K562 (cell line): ENCODE results near the gene HINT3. TPM values are rescaled to one million over a fixed set of nuclear protein-coding genes. Genes with fewer than 3 reads are reported as not detected.

Experiments used
- CBFA2T3 ChIP-seq: fragments of 450-650 bp; IDR thresholded peaks from 2 replicates; pipeline ENCODE4 v1.6.1; 2017
- CC2D1A ChIP-seq: fragments of 450-650 bp; IDR thresholded peaks from 2 replicates; pipeline ENCODE4 v1.6.1; 2017; ENCODE audit warnings: mild to moderate bottlenecking
- DPF2 ChIP-seq: fragments of 450-650 bp; IDR thresholded peaks from 2 replicates; pipeline ENCODE4 v1.6.1; 2016
- MECOM ChIP-seq: fragments of 250-450 bp; sonication (Bioruptor Pico); IDR thresholded peaks from 2 replicates; pipeline ENCODE4 v1.8.0; 2022; ENCODE audit warnings: inconsistent platforms
- NFIC ChIP-seq: fragments of 450-650 bp; IDR thresholded peaks from 2 replicates; pipeline ENCODE4 v1.6.1; 2017; ENCODE audit warnings: mild to moderate bottlenecking, inconsistent platforms
- RCOR1 ChIP-seq, 2 experiments: IDR thresholded peaks; 2 replicates each; pipeline ENCODE4 v1.6.1; 2012; ENCODE audit warnings: low read depth in 2 of 2, low read length in 2 of 2, borderline replicate concordance in 1 of 2, improper control_type of control experiment in 1 of 2
- SMAD4 ChIP-seq: fragments of 250-450 bp; sonication (Bioruptor Pico); conservative IDR thresholded peaks from 2 replicates; pipeline ENCODE4 v1.8.0; 2021; ENCODE audit warnings: inconsistent platforms, mild to moderate bottlenecking, moderate library complexity
- ZNF121 ChIP-seq: sonication (generic); formaldehyde crosslinking; conservative IDR thresholded peaks from 2 replicates; pipeline ENCODE4 v1.8.0; 2022; ENCODE audit warnings: missing genetic modification reagents
- polyA plus RNA-seq, 8 experiments: library from polyadenylated mRNA; depleted of rRNA in 4 of 8; stranded (reverse) in 5 of 8; unstranded in 3 of 8; fragments of >200 nt; fragmentation: Nextera tagmentation in 2 of 8; fragmentation: Illumina TruSeq in 1 of 8; extraction: Ambion mirVana in 2 of 8; extraction: Trizol in 1 of 8; gene quantifications; 2 replicates each; pipeline versions ENCODE4 v1.2.1 to v1.2.3, GENCODE V29; 2011 to 2014; ENCODE audit warnings: inconsistent platforms in 1 of 8, missing spikeins in 1 of 8
- total RNA-seq, 7 experiments: library from RNA; depleted of rRNA in 6 of 7; stranded (reverse); fragments of >200 nt in 6 of 7; fragmentation: Illumina TruSeq in 2 of 7; extraction: Trizol in 2 of 7; gene quantifications; 2 replicates each; pipeline versions ENCODE4 v1.2.1 to v1.2.3, GENCODE V29; 2011 to 2021; ENCODE audit warnings: low replicate concordance in 1 of 7
- TF ChIP-seq, protein P1 (sequence below): fragments of 450-650 bp; IDR thresholded peaks from 2 replicates; pipeline ENCODE4 v1.6.1; 2016; ENCODE audit warnings: mild to moderate bottlenecking, moderate library complexity
- TF ChIP-seq, protein P2 (sequence below): fragments of 250-450 bp; sonication (Bioruptor Pico); IDR thresholded peaks from 2 replicates; pipeline ENCODE4 v1.5.0; 2020; ENCODE audit warnings: mild to moderate bottlenecking, borderline replicate concordance
- TF ChIP-seq, protein P3 (sequence below): fragments of 450-650 bp; IDR thresholded peaks from 2 replicates; pipeline ENCODE4 v1.6.1; 2017; ENCODE audit warnings: antibody characterized with exemption

HINT3 gene
- total and polyA plus RNA-seq, 9 of the 15 experiments (the other 6 are each of a cell fraction or from before 2014, with no cell fraction given), result 1.4 to 16.6 (median 10.8) TPM

DNA sequence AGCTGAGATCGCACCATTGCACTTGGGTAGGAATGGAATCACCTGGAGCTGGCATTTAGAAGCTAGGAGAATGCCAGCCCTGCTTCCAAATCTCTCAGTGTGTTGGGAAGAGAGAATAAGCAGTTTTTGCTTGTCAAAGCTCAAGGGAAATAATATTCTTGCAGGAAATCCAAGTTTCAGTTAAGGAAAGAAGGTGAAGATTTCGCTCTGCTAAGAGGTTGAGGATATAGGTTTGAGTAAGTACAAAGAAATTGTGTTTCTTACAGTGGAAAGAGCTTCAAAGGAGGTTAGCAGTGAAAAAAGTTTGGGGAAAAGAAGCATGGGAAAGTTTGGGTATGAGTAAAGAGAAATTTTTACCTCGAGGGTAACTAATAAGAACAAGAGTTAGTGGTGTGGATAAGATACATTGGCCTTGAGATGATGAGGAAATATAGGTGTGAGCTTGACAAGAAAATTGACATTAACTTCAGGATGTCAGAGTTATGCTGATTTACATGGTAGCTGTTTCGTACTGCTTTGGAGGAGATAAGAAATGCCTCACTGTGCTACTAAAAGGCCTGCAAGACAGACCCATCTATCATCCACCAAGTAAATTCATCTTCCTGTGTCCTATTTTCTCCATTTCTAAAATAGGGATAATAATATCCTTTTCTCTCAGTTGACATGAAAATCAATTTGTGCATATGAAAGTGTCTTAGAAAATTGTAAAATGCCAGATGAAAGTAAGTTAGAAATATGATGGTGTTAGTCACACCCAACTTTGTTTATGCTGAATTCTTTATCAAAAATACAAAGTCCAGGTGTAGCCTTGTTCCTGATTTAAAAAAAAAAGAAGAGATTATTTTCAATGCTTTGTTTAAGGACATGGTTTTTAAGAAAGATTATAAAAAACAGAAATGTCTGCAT lies 12.8 kb upstream of the HINT3 start (continued):
- TF ChIP-seq, protein P1, sequence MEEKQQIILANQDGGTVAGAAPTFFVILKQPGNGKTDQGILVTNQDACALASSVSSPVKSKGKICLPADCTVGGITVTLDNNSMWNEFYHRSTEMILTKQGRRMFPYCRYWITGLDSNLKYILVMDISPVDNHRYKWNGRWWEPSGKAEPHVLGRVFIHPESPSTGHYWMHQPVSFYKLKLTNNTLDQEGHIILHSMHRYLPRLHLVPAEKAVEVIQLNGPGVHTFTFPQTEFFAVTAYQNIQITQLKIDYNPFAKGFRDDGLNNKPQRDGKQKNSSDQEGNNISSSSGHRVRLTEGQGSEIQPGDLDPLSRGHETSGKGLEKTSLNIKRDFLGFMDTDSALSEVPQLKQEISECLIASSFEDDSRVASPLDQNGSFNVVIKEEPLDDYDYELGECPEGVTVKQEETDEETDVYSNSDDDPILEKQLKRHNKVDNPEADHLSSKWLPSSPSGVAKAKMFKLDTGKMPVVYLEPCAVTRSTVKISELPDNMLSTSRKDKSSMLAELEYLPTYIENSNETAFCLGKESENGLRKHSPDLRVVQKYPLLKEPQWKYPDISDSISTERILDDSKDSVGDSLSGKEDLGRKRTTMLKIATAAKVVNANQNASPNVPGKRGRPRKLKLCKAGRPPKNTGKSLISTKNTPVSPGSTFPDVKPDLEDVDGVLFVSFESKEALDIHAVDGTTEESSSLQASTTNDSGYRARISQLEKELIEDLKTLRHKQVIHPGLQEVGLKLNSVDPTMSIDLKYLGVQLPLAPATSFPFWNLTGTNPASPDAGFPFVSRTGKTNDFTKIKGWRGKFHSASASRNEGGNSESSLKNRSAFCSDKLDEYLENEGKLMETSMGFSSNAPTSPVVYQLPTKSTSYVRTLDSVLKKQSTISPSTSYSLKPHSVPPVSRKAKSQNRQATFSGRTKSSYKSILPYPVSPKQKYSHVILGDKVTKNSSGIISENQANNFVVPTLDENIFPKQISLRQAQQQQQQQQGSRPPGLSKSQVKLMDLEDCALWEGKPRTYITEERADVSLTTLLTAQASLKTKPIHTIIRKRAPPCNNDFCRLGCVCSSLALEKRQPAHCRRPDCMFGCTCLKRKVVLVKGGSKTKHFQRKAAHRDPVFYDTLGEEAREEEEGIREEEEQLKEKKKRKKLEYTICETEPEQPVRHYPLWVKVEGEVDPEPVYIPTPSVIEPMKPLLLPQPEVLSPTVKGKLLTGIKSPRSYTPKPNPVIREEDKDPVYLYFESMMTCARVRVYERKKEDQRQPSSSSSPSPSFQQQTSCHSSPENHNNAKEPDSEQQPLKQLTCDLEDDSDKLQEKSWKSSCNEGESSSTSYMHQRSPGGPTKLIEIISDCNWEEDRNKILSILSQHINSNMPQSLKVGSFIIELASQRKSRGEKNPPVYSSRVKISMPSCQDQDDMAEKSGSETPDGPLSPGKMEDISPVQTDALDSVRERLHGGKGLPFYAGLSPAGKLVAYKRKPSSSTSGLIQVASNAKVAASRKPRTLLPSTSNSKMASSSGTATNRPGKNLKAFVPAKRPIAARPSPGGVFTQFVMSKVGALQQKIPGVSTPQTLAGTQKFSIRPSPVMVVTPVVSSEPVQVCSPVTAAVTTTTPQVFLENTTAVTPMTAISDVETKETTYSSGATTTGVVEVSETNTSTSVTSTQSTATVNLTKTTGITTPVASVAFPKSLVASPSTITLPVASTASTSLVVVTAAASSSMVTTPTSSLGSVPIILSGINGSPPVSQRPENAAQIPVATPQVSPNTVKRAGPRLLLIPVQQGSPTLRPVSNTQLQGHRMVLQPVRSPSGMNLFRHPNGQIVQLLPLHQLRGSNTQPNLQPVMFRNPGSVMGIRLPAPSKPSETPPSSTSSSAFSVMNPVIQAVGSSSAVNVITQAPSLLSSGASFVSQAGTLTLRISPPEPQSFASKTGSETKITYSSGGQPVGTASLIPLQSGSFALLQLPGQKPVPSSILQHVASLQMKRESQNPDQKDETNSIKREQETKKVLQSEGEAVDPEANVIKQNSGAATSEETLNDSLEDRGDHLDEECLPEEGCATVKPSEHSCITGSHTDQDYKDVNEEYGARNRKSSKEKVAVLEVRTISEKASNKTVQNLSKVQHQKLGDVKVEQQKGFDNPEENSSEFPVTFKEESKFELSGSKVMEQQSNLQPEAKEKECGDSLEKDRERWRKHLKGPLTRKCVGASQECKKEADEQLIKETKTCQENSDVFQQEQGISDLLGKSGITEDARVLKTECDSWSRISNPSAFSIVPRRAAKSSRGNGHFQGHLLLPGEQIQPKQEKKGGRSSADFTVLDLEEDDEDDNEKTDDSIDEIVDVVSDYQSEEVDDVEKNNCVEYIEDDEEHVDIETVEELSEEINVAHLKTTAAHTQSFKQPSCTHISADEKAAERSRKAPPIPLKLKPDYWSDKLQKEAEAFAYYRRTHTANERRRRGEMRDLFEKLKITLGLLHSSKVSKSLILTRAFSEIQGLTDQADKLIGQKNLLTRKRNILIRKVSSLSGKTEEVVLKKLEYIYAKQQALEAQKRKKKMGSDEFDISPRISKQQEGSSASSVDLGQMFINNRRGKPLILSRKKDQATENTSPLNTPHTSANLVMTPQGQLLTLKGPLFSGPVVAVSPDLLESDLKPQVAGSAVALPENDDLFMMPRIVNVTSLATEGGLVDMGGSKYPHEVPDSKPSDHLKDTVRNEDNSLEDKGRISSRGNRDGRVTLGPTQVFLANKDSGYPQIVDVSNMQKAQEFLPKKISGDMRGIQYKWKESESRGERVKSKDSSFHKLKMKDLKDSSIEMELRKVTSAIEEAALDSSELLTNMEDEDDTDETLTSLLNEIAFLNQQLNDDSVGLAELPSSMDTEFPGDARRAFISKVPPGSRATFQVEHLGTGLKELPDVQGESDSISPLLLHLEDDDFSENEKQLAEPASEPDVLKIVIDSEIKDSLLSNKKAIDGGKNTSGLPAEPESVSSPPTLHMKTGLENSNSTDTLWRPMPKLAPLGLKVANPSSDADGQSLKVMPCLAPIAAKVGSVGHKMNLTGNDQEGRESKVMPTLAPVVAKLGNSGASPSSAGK, result peak; percentile 44; the same call in 1 of the 2 replicates
- TF ChIP-seq ZNF121 (peak; percentile 32; the same call in 1 of the 2 replicates), SMAD4 (0 out of 2 replicates have a peak, but pooled peaks have one; percentile 15), MECOM (no peak), CBFA2T3 (peak; percentile 76), CC2D1A (peak; percentile 17; the same call in 1 of the 2 replicates), NFIC (peak; percentile 5; the same call in 1 of the 2 replicates), DPF2 (peak; percentile 87), RCOR1 (IDR thresholded peaks at IDR 0.05; ENCODE audit: borderline replicate concordance in 1 of 2, low read depth in 2 of 2, low read length in 2 of 2) (peak in 1 of 2 experiments; percentile 46; a peak in 1 of 4 replicates)
- TF ChIP-seq, protein P2, sequence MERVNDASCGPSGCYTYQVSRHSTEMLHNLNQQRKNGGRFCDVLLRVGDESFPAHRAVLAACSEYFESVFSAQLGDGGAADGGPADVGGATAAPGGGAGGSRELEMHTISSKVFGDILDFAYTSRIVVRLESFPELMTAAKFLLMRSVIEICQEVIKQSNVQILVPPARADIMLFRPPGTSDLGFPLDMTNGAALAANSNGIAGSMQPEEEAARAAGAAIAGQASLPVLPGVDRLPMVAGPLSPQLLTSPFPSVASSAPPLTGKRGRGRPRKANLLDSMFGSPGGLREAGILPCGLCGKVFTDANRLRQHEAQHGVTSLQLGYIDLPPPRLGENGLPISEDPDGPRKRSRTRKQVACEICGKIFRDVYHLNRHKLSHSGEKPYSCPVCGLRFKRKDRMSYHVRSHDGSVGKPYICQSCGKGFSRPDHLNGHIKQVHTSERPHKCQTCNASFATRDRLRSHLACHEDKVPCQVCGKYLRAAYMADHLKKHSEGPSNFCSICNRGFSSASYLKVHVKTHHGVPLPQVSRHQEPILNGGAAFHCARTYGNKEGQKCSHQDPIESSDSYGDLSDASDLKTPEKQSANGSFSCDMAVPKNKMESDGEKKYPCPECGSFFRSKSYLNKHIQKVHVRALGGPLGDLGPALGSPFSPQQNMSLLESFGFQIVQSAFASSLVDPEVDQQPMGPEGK (CRISPR knock-in tag), result no peak
- TF ChIP-seq, protein P3, sequence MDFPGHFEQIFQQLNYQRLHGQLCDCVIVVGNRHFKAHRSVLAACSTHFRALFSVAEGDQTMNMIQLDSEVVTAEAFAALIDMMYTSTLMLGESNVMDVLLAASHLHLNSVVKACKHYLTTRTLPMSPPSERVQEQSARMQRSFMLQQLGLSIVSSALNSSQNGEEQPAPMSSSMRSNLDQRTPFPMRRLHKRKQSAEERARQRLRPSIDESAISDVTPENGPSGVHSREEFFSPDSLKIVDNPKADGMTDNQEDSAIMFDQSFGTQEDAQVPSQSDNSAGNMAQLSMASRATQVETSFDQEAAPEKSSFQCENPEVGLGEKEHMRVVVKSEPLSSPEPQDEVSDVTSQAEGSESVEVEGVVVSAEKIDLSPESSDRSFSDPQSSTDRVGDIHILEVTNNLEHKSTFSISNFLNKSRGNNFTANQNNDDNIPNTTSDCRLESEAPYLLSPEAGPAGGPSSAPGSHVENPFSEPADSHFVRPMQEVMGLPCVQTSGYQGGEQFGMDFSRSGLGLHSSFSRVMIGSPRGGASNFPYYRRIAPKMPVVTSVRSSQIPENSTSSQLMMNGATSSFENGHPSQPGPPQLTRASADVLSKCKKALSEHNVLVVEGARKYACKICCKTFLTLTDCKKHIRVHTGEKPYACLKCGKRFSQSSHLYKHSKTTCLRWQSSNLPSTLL, result no peak
